ENCODE measurements around the gene BICD1.

- TF ChIP-seq, protein P1, sequence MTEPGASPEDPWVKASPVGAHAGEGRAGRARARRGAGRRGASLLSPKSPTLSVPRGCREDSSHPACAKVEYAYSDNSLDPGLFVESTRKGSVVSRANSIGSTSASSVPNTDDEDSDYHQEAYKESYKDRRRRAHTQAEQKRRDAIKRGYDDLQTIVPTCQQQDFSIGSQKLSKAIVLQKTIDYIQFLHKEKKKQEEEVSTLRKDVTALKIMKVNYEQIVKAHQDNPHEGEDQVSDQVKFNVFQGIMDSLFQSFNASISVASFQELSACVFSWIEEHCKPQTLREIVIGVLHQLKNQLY (CRISPR knock-in tag; IDR thresholded peaks at IDR 0.05): no peak
- TF ChIP-seq SALL2 (CRISPR knock-in tag; IDR thresholded peaks at IDR 0.05) (no peak), HNF4A (CRISPR knock-in tag; IDR thresholded peaks at IDR 0.05) (no peak), EZH2 (conservative IDR thresholded peaks at IDR 0.05; ENCODE audit: low read depth, low read length) (no peak), RNF2 (conservative IDR thresholded peaks at IDR 0.05; ENCODE audit: low read depth) (no peak), ZNF280B (CRISPR knock-in tag; IDR thresholded peaks at IDR 0.05; ENCODE audit: borderline replicate concordance) (no peak), RXRA (CRISPR knock-in tag; IDR thresholded peaks at IDR 0.05) (no peak), POLR2AphosphoS5 (IDR thresholded peaks at IDR 0.05; ENCODE audit: low read depth, low read length) (no peak)
These were observed 124.0 kb downstream of the BICD1 start for GRCh38 chr12:32230613-32230993.

Data from HepG2 (cell line).